Fibroblast of pulmonary artery (primary cell): ENCODE results near the gene ZBTB44.
"Not testable (repeated sequence)": the region's sequence is repeated elsewhere in the genome, so short reads cannot be mapped to it uniquely, and the experiment has no call there.

ENCODE experiments used
- DNase-seq: peaks from one replicate; pipeline ENCODE4 v3.0.0-alpha.2; 2010; ENCODE audit warnings: low read depth
- H3K4me3 ChIP-seq: replicated peaks from 2 replicates; pipeline ENCODE4 v1.5.1; 2011; ENCODE audit warnings: low read depth, mild to moderate bottlenecking, control low read depth, low read length, moderate library complexity
- CTCF ChIP-seq: IDR thresholded peaks from 2 replicates; pipeline ENCODE4 v1.5.1; 2011; ENCODE audit warnings: mild to moderate bottlenecking, control low read depth, low read length, inconsistent platforms; ENCODE audit errors: missing control alignments

ZBTB44 gene

DNA sequence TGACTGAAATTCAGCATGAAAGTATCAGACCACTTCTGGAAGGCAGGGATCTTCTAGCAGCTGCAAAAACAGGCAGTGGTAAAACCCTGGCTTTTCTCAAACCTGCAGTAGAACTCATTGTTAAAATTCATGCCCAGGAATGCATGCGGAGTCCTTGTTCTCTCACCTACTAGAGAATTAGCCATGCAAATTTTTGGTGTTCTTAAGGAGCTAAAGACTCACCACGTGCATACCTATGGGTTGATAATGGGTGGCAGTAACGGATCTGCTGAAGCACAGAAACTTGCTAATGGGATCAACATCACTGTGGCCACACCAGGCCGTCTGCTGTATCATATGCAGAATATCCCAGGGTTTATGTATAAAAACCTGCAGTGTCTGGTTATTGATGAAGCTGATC lies 19.1 kb downstream of the ZBTB44 start:
- H3K4me3 ChIP-seq = no peak overlapping the region
- no peak for DNase-seq
- no peak for TF ChIP-seq CTCF

DNA sequence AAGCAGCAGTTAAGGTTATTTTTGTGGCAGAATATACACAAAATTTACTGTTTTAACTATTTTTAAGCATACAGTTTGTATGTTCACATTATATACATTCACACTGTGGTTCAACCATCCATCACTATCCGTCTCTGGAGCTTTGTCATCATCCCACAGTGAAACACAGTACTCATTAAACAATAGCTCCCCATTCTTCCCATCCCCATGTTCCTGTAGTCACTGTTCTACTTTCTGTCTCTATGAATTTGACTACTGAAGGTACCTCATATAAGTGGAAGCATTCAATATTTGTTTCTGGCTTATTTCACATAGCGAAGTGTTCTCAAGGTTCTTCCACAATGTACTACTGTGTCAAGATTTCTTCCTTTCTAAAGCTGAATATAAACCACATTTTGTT lies 32.6 kb downstream of the ZBTB44 start:
- H3K4me3 ChIP-seq = no peak overlapping the region
- DNase-seq = no peak
- TF ChIP-seq CTCF = no peak

DNA sequence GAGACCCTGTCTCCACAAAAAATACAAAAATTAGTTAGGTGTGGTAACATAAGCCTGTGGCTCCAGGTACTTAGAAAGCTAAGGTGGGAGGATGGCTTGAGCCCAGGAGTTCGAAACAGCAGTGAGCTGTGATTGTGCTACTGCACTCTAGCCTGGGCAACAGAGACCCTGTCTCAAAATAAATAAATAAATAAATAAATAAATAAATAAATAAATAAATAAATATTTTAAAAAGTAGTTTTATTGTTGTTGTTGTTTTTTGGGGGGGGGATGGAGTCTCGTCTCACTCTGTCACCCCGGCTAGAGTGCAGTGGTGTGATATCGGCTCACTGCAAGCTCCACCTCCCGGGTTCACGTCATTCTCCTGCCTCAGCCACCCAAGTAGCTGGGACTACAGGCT lies 33.4 kb downstream of the ZBTB44 start:
- DNase-seq, H3K4me3 ChIP-seq: not testable (repeated sequence)

- no peak for TF ChIP-seq CTCF
- H3K4me3 ChIP-seq = no peak overlapping the region
- no peak for DNase-seq
These were observed 34.7 kb downstream of the ZBTB44 start for GRCh38 chr11:130279989-130280388.

GRCh38 chr11:130278745-130279144 lies 36.0 kb downstream of the ZBTB44 start:
- peak; percentile 13 for DNase-seq

DNA sequence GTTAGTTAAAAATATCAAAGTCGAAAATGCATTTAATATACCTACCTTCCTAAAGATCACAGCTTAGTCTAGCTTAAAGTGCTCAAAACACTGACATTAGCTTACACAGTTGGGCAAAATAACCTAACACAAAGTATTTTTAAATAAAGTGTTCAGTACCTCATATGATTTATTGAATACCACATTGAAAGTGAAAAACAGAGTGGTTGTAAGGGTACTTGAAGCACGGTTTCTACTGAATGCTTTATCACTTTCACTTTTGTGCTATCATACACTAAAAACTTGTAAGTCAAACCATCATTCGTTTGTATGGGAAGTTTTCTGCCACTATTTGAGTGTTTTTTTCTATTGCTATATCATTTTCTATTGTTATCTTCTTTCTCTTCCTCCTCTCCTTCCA lies 36.6 kb downstream of the ZBTB44 start:
- TF ChIP-seq CTCF = no peak
- no peak overlapping the region for H3K4me3 ChIP-seq
- no peak for DNase-seq

More at GRCh38 chr11:130278745-130279144, 36.0 kb downstream of the ZBTB44 start:
- no peak overlapping the region for H3K4me3 ChIP-seq
- no peak for TF ChIP-seq CTCF

DNA sequence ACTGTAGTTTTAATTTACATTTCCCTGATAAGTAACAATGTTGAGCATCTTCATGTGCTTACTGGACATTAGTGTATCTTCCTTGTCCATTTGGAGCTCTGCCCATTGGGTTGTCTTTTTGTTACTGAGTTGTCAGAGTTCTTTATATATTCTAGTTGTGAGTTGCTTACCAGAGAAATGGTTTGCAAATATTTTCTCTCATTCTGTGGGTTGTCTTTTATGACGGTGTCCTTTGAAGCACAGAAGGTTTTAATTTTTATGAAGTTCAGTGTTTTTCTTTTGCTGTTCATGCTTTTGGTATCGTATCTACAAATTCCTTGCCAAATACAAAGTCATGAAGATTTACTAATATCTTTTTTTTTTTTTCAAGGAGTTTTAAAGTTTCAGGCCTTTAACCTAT lies 42.4 kb downstream of the ZBTB44 start:
- TF ChIP-seq CTCF = no peak
- H3K4me3 ChIP-seq = no peak overlapping the region
- DNase-seq = no peak
